NCI-H2029 (cell line): ENCODE measurements around the gene PCNX1.

ENCODE experiments used
- DNase-seq: peaks from one replicate; lab custom pipeline; 2025; lab: John Stamatoyannopoulos, UW

PCNX1 gene

DNA sequence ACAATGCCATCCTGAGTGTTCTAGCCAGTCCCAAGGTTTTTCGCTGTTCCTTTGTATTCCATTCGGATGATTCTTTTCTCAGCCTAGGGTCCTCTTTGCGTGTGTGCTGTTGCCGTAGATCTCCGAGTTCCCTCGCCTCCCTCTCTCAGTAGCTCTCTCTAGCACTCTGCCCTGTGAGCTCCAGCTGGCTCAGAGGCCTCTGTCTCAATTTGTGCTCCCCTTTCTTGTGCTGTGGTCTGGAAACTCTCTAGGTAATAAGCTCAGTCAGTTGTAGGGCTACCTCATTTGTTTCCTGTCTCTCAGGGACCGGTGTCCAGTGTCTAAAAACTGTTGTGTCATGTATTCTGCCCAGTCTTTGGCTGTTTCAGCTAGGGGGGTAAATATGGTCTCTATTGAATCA, 179.3 kb downstream of the PCNX1 start:
- DNase-seq: no peak

DNA sequence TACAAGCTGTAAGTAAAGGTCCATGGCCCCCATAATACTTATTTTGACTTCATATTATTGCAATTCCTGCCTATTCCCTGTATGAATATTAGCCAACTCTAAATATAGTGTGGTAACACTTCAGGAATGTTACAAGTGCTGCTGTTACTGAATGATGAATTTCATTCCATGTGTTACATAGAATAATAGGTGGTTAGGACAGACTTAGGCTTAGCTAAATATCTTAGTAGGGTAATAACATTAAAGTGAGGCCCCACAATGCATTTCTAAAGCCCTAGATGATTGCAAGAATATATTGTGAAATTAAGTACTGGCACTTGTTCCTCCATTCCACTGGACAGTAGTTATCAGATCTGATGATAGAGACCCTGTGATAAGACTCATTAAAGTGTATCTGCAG, 182.7 kb downstream of the PCNX1 start:
- DNase-seq: no peak

DNA sequence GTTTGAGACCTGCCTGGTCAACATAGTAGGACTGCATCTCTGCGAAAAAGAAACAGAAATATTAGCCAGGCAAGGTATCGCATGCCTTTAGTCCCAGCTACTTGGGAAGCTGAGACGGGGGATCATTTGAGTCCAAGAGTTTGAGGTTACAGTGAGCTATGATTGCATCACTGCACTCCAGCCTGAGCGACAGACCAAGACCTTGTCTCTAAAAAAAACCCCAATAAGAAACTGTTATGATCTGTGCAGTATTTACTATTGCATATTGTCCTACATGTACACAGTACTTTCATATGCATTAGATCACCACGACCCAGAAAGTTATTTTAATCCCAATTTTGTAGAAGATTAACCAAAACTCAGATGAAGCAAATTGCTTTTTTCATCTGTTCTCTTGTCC, 187.5 kb downstream of the PCNX1 start:
- DNase-seq: no peak

DNA sequence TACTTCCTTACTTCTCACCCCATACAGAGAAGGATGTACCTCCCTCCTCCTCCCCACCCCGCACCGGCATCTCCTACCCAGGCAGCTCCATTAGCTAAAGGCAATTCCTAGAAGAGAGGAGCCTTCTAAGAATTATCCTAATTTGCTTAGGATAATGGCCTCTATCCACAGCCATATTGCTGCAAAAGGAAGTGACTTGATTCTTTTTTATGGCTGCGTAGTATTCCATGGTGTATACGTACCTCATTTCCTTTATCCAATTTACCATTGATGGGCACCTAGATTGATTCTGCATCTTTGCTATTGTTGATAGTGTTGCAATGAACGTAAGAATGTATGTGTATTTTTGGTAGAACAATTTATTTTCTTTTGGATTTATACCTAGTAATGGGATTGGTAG, 189.7 kb downstream of the PCNX1 start:
- DNase-seq: no peak

DNA sequence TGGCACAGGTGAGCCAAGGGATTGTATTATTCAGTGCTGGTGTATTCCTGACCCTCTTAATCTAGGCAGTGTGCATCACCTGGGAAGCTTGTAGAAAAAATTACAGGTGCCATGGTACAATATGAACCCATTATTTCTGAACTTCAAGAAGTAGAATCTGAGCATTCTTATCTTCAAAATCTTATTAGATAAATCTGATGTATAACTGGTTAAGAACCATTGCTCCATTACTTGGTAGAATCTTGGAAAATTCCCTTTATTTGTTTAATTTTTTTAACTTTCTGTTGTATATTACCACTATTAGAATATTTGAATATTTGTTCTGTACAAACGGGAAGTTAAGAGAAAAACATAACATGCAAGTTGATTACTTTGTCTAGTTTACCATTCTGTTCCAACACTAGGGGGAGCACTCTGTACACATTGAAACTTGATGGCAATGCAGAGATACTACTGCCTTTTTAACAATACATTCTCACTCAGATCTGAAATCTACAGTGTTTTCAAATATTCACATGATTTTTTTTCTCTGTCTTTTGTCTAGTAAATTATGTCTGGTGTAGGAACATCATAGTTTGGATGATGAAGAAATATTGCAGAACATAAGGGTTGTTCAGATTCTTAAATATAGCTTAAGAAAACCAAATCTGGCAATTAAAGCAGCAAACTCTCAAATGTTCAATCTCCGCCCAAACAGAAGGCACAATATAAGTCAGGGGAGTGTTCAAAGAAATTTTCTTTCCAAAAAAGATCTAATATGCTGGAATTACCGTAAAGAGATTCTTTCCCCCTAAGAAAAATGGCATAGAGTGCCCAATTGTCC, 196.6 kb downstream of the PCNX1 start:
- no peak for DNase-seq

DNA sequence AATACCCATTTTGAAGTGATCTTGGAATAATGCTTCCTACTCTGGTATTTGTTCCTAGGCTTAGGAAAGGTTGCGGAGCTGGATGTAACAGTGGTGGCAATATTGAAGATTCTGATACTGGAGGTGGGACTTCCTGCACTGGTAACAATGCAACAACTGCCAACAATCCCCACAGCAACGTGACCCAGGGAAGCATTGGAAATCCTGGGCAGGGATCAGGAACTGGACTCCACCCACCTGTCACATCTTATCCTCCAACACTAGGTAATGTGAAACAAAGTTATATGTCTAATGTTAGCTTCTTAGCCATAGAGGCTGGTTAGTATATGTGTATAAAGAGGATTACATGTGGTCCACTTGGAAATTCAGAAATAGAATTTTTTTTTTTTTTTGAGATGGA, 197.9 kb downstream of the PCNX1 start:
- no peak for DNase-seq

DNA sequence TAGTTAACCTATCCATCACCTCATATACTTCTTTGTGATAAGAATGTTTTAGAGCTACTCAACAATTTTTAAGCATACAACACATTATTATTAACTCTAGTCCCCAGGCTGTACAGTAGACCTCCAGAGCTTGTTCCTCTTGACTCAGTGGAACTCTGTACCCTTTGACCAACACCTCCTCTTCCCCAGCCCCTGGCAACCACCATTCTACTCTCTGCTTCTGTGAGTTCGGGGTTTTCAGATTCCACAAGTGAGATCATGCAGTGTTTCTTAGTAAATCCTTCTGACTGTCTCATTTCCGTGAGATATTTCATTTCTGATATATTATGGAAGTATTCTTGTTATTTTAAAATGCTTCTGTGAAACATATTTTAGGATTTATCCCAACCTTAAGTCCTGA, 200.7 kb downstream of the PCNX1 start:
- DNase-seq: no peak

DNA sequence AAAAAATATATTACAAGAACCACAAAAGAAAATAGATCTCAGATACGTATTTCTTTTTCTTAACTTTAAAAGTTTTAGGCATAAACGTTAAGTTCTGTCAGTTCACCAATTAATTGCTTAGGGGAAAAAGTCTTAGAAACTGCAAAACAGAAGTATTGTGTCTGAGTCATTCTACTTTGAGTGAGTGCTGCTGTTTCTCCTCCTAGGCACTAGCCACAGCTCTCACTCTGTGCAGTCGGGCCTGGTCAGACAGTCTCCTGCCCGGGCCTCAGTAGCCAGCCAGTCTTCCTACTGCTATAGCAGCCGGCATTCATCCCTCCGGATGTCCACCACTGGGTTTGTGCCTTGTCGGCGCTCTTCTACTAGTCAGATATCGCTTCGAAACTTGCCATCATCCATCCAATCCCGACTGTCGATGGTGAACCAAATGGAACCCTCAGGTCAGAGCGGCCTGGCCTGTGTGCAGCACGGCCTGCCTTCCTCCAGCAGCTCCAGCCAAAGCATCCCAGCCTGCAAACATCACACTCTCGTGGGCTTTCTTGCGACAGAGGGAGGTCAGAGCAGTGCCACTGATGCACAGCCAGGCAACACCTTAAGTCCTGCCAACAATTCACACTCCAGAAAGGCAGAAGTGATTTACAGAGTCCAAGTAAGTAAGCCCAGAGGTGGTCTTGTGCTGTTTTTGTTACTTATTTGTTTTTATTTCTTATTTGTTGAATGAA, 201.3 kb downstream of the PCNX1 start:
- DNase-seq: no peak

DNA sequence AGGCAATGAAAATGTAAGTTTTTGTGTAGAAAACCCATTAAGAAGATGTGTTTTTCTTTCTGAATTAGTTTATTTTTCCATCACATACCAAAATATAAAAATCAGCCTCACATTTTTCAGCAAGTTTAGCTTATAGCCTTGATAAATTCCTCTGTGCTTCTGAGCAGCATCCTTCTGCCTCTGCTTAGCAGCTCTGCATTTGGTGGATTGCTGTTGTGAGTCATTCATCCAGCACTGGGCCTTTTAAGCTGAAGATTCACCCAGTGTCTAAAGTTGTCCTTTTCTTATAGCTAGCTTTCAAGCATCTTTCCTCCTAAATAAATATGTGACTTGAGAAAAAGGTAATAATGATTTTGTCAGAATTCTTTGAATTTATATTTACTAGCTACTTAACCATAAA, 206.1 kb downstream of the PCNX1 start:
- DNase-seq: no peak

DNA sequence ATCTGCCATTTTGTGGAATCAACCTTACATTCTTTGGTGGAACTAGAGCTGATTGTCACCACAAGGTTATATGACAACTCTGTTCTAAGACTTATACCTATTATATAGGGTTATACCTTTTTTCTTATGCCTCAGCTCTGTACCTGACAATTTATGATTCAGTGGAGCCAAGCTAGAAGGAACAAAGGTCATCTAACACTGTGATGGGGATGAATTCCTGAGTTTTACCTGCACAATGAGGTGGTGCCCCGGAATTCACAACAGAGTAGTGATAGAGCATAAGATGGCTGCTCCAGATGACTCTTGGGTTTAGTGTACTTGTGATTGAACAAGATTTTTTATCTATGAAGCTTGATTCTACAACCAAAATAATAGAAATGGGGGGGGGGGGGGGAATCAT, 207.3 kb downstream of the PCNX1 start:
- no peak for DNase-seq

DNA sequence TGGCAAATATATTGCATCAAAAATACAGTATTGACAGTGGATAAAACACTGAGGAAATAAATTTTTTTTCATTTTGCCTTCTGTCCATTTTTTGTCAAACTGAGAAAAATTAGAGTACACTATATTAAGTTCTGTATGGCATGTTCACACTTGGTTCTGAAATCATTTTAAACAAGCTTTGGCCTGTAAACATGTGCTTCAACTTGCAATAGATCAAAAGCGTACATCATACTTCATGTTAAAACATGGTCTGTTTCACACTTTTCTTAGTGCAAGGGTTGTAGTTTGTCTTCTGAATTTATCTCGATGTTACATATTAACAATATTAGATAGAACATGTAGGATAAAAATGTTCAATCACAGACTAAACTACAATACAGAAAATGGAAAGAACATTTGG, 208.0 kb downstream of the PCNX1 start:
- DNase-seq: no peak

DNA sequence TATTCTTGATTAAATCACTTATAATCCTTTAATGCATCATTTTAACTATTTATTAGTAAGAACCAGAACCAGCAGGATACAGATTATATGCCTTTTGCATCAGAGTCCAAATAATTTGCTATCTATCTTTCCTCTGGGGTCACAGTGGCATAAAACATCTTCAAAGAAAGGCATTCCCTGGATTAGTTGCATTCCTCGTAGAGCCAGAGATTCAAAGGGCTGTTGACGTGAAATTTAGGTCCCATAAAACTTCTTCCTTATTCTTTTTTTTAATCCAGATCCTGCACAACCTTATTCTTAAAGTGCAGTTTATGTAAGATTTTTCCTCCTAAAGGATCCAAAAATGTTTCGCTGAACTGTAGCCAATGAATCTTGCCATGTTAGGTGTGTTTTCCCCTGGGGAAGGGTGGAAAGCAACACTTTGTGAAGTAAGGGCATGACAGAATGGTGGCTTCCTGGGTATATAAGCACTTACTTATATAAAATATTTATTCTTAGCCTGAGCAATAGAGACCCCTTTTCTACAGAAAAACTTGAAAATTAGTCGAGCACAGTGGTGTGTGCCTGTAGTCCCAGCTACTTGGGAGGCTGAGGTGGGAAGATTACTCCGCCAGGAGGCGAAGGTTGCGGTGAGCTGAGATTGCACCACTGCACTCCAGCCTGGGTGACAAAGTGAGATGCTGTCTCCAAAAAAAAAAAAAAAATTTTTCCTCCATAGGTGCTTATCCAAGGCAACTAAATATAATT, 208.7 kb downstream of the PCNX1 start:
- no peak for DNase-seq

DNA sequence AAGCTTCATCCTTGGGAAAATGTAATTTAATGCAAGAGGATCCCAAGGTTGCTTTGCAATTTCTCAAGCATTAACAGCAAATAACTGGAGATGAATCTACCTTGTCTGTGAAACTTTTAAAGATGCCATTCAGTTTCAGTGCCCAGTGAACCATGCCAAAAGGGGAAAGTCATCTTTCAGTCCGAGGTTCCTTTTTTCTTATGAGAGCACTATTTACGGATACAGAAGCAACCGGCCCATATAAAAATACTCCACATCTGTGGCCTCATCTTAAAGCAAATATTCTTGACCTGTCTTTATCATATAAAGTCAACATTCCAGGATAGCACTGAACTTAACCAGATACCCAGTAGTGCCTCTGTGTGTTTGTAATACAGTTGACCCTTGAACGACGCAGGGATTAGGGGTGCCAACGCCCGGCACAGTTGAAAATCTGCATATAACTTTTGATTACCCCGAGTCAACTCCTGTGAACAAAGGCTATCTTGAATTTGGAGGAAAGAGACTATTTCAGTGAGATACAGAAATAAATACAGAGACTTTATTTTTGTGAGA, 209.4 kb downstream of the PCNX1 start:
- DNase-seq: no peak

DNA sequence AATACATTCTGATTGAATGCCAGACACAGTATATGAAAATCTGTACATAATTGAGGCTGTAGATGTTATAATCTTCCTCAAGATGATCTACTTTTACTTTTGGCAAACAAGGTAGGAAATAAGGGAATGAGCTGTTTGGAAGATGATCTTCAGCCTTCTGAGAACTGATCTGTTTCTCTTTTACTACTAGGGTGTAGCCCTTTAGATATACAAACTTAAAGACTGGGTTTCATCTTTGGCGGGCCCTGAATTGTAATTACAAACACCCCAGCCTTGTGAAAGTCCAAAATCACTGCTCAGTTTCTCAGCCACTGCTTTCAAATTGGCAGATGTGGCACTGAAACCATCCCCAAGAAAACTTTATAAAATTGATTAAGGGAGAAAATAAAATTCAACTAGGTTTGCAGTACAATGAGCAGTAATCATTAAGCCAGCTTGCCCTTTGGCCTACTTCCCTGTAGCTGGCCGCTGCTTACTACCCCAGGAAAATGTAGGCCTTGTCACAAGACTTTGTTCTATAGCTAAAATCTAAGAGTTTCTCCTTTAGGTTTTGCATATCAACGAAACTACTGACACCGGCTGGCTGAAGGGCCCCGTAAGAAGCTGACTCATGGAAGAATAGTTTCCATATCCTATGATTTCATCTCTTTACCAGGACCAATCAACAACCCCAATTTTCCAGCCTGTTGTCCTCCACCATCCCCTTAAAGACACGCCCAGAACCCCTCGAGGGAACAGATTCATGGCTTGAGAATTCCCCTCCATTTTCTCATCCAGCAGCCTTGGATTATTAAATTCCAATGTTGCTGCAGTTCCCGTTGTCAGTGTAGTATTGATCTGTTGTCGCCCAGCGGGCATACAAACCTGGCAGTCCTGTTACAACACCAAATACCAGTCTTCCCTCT, 210.8 kb downstream of the PCNX1 start:
- DNase-seq: no peak

DNA sequence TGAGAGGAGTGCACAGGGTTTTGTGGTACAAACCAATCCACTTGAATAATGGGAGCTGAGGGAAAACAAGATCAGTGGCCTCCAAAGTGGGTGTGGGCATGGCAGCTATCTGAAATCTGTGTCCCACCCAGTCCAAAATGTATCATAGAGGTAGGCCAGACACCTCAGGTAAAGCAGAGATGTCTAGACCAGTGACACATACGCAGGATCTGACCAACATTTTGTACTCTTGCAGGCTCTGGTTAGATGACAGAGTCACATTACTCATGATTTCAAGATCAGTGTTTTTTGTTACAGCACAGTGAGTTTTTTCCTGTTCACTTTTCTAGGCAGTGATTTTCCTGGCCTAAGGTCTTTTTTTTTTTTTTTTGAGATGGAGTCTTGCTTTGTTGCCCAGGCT, 211.8 kb downstream of the PCNX1 start:
- no peak for DNase-seq

DNA sequence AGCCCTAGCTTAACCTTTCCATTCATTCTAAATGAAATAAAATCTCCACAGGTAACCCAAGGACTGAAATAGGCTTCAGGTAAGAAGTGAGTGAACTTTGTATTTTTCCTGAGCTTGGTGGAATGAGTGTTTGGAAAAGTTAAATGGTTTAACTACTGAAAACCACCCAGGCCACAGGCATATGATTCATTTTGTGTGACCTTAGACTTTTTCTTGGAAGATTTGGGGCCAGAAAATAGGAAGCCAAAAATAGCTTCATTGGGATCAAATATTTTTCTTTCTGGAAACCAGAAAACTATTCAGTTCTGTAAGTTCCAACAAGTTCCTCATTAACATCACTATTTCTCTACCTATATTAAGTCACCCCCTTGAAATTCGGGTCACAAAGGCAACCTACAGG, 212.6 kb downstream of the PCNX1 start:
- no peak for DNase-seq

DNA sequence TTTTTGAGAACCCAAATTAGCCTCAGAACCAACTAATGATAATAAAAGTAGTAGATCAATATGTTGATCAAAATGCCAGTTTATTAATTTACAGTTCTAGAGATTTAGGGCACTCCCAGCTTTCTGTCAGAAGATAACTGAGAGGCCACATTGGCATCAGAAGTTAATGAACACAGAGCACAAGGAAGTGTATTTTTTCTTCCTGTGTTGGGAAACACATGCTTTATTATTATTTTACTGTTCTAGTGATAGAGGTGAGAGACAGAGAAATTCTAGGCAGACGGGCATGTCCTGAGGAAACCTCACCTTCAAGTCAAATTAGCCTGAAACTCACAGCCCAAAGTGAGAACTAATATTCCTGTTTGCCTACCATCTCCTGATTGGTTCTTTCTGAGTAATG, 213.7 kb downstream of the PCNX1 start:
- no peak for DNase-seq

DNA sequence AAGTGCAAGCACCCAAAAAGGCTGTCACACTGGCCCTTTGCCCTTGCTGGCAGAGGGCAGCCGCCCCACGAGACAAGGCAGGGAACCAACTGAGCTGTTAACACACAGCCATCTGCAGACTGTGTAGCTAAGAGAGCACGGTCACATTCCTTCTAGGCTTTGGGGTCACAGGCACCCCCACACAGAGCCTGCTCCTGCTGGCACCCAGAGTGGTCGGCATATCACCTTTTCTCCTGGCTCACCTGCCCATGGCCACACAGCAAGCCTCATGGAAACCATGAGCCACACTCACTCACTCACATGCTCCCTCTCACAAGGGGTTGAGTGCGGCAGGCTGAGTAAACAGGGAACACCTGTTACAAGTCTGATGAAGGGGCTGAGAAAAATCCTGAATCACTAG, 214.5 kb downstream of the PCNX1 start:
- DNase-seq: no peak

DNA sequence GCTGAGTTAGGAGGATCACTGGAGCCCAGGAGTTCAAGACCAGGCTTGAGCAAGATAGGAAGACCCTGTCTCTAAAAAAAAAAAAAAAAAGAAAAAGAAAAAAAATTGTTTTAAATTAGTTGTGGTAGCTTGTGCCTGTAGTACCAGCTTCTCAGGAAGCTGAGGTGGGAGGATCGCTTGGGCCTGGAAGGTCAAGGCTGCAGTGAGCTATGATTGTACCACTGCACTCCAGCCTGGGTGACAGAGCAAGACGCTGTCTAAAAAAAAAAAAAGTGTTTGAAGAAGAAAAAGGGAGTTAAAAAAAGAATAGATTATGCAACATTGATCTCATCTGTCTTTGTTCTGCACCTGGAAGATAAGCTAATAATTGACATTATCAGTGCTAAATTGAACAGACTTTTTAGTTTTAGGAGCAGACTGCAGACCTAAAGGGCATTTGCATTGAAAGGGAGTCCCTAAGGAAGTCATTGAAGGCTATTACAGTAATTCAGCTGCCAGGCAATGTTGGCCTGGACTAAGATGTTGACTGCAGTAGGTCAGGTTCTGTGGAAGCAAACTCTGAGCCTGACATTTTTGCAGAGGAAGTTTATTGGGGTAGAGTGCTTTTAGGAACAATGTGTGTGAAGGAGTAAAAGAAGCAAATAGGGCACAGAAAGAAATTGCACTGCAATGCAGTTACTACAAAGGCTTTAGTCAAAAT, 215.8 kb downstream of the PCNX1 start:
- no peak for DNase-seq

DNA sequence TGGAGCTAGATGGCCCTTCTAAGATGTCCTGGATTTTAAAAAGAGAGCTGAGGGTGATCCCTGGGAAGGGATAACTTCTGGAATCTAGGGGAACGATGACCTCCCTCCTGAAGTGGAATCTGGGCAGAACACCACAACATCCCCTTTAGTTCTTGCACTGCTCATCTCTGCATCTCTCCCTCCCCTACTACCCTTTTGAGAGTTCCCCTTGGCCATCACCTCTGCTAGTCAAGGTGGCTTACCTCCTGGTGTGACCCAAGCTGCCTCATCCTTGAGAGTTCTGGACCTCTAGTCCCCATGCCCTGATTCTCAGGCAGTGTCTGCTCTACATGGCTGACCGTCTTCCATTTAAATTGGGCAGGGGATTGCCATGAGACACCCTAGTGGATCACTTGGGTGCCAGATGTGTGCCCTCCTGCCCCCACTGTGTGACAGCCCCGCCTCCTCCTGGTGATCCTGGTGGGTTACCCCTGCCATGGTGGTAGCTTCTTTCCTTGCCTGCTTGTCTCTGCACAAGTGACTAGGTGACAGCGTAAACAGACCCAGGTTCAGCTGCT, 216.4 kb downstream of the PCNX1 start:
- no peak for DNase-seq
